ENCODE measurements around the gene PGGT1B.

DNA sequence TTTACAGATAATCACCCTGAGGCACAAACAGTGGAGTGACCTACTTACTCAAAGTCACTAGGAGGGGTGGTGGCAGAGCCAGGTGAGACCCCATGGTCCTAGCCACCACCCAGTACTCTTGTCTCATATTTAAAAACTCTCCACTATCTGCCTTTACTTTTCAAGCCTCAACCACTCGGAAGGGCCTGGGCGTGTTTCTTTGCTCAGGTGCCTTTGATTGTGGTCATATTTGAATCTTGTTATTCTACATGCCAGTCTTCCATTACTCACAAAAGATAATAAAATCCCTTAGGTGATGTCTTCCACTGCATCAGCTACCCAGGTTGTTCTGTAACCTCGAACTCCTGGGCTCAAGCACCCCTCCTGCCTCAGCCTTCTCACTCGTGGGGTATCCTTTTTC, 72.3 kb downstream of the PGGT1B start:
- TF ChIP-seq, protein P1, sequence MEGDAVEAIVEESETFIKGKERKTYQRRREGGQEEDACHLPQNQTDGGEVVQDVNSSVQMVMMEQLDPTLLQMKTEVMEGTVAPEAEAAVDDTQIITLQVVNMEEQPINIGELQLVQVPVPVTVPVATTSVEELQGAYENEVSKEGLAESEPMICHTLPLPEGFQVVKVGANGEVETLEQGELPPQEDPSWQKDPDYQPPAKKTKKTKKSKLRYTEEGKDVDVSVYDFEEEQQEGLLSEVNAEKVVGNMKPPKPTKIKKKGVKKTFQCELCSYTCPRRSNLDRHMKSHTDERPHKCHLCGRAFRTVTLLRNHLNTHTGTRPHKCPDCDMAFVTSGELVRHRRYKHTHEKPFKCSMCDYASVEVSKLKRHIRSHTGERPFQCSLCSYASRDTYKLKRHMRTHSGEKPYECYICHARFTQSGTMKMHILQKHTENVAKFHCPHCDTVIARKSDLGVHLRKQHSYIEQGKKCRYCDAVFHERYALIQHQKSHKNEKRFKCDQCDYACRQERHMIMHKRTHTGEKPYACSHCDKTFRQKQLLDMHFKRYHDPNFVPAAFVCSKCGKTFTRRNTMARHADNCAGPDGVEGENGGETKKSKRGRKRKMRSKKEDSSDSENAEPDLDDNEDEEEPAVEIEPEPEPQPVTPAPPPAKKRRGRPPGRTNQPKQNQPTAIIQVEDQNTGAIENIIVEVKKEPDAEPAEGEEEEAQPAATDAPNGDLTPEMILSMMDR (IDR thresholded peaks at IDR 0.05; ENCODE audit: poor library complexity, severe bottlenecking) = no peak
- TF ChIP-seq POLR2AphosphoS5 (IDR thresholded peaks at IDR 0.05) (no peak), SMC3 (conservative IDR thresholded peaks at IDR 0.05; ENCODE audit: poor library complexity) (no peak), EZH2 (IDR thresholded peaks at IDR 0.05; ENCODE audit: borderline replicate concordance, insufficient read depth, low read length, poor library complexity, severe bottlenecking) (no peak)

Measured in neural cell (in vitro differentiated cells).